ENCODE measurements around the gene PLXNA4.

The PLXNA4 gene

GRCh38 chr7:132244903-132245480 lies 331.3 kb downstream of the PLXNA4 start:
- TF ChIP-seq POLR2A (IDR thresholded peaks at IDR 0.05; ENCODE audit: low read length): no peak
- TF ChIP-seq GATA1 (IDR thresholded peaks at IDR 0.05; ENCODE audit: low read depth, low read length): no peak
- no peak for DNase-seq

- TF ChIP-seq POLR2A (IDR thresholded peaks at IDR 0.05; ENCODE audit: low read length) (no peak), GATA1 (IDR thresholded peaks at IDR 0.05; ENCODE audit: low read depth, low read length) (no peak)
- DNase-seq: no peak
Observed at GRCh38 chr7:132243463-132243862, 332.8 kb downstream of the PLXNA4 start.

GRCh38 chr7:132243051-132243450 lies 333.2 kb downstream of the PLXNA4 start:
- DNase-seq: no peak
- TF ChIP-seq POLR2A (IDR thresholded peaks at IDR 0.05; ENCODE audit: low read length): no peak
- no peak for TF ChIP-seq GATA1 (IDR thresholded peaks at IDR 0.05; ENCODE audit: low read depth, low read length)

- DNase-seq: no peak
- TF ChIP-seq GATA1 (IDR thresholded peaks at IDR 0.05; ENCODE audit: low read depth, low read length) (no peak), POLR2A (IDR thresholded peaks at IDR 0.05; ENCODE audit: low read length) (no peak)
Observed at GRCh38 chr7:132242192-132242812, 334.0 kb downstream of the PLXNA4 start.

DNA sequence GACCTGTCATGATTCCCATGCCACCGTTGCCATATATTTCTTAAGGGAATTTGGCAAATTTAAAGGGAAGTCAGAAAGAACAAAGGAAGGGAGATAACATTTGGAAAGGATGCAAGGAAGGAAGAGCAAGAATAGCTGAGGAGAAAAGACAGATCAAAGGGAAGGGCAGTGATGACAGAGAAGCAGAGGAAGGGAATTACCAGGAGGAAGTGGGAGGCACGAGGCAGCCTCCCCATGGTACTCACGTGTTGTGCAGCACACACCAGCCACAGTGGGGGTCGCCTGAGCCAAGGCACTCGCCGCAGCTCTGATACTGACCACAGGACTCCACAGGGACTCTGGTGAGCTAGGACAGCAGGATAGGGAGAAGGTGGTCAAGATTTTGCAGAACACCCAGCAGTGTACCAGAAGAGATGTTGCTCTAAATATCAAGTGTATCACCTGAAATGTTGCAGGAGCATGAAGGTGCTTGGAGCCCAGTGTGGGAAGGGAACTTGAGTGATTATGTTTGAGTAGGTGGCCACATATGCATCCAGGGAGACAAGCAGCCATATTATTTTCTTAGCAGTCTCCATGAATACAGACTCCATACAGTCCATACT lies 335.3 kb downstream of the PLXNA4 start:
- TF ChIP-seq POLR2A (IDR thresholded peaks at IDR 0.05; ENCODE audit: low read length) (no peak), GATA1 (IDR thresholded peaks at IDR 0.05; ENCODE audit: low read depth, low read length) (no peak)
- no peak for DNase-seq

DNA sequence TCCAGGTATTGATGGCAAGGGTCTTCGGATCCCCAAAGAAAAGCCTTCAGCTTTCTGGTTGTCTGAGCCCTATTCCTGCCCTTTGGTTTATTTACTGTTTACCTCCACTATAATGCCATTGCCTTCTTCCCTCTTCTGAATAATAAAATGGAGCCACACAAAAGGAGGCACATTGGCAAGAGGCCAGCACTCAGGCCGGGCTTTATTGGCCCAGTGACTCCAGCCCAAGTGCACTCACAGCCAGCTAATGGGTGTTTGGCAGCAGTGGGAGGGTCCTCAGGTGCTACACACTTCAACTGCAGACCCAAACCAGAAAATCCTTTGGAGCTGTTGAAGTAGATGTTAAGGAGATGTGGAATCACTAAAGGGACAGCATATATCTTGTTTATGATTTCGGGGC lies 336.0 kb downstream of the PLXNA4 start:
- DNase-seq: no peak
- no peak for TF ChIP-seq POLR2A (IDR thresholded peaks at IDR 0.05; ENCODE audit: low read length)
- TF ChIP-seq GATA1 (IDR thresholded peaks at IDR 0.05; ENCODE audit: low read depth, low read length): no peak

DNA sequence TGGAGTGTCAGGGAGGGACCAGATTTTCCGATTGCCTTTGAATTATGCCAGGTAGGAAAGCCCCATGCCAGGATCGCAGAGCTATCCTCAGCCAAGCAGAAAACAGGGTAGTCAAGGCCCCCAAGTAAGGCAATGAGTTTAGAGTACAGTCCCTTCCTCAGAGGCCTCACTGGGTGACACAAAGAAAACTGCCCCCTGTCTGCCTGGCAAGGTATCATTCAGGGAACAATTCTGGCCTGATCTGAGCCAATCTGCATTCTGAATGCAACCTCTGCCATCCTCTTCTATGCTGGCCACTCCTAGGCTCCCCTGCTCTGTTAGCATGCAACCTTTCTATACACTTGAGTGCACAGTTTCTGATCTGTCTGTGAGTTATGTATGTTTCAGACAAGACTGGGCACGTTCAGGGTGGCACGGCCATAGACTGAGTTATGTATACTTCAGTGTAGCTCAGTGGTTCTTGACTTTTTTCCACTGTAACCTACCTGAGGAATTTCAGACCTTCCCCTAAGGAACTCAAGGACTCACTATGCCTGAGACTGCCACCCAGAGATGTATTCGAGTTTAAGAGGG lies 336.8 kb downstream of the PLXNA4 start:
- no peak for DNase-seq
- TF ChIP-seq POLR2A (IDR thresholded peaks at IDR 0.05; ENCODE audit: low read length): no peak
- TF ChIP-seq GATA1 (IDR thresholded peaks at IDR 0.05; ENCODE audit: low read depth, low read length): no peak

GRCh38 chr7:132234711-132235110 lies 341.6 kb downstream of the PLXNA4 start:
- TF ChIP-seq POLR2A (IDR thresholded peaks at IDR 0.05; ENCODE audit: low read length) (no peak), GATA1 (IDR thresholded peaks at IDR 0.05; ENCODE audit: low read depth, low read length) (no peak)
- DNase-seq: no peak

DNA sequence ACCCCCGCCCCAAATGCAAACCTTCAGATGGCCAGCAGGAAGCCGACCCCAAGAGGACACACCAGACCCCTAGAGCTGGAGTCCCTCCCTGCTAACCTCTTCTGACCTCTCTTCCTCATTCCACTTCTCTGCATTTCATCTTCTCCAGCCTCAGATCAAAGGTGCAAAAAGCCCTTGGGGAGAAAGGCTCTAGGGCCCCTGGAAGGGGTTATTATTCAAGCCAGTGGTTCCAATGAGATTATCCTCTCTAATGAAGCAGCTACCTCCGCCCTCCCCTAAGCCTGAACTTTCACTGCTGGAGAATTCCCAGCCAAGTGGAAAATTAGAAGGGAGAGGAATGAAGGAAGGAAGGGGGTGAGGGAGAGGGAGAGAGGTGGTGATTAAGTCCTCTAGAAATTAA lies 343.9 kb downstream of the PLXNA4 start:
- TF ChIP-seq POLR2A (IDR thresholded peaks at IDR 0.05; ENCODE audit: low read length) (no peak), GATA1 (IDR thresholded peaks at IDR 0.05; ENCODE audit: low read depth, low read length) (no peak)
- DNase-seq: no peak

DNA sequence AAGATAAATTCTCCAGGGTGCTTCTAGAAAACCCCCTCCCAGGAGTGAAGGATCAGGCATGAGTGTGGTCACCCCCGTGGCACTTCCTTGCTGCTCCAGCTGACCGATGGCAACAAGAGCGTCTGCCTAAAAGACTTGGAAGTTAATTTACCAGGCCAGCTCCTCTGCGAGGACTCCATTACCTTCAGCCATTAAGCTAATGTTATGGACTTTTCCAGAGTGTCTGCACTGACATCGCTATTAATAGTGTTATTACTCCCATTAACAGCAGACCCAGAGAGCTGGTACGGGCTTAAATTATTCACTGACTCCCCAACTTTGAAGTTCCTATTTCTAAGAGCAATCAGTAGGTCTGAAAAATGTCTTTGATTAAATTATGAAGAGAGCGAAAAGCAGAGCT lies 345.8 kb downstream of the PLXNA4 start:
- TF ChIP-seq GATA1 (IDR thresholded peaks at IDR 0.05; ENCODE audit: low read depth, low read length) (no peak), POLR2A (IDR thresholded peaks at IDR 0.05; ENCODE audit: low read length) (no peak)
- DNase-seq: no peak

DNA sequence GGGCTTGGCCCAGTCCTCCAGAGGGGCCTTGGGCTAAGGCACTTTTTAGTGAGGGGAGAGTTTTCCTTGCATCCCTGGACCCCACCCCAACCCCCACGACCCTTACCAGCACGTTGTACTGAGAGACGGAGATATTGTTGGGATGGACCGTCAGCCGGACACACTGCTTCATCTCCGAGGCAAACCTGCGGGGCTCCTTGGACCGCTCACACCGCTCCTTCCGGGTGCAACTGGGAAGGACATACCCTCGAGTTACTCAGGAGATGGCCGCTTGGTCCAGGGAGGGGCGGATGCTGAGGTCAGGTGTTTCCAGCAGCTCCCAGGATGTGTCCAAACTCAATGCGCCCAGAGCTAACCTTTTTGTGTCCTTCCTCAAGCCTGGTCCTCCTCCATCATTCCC lies 348.0 kb downstream of the PLXNA4 start:
- TF ChIP-seq POLR2A (IDR thresholded peaks at IDR 0.05; ENCODE audit: low read length): no peak
- no peak for TF ChIP-seq GATA1 (IDR thresholded peaks at IDR 0.05; ENCODE audit: low read depth, low read length)

DNA sequence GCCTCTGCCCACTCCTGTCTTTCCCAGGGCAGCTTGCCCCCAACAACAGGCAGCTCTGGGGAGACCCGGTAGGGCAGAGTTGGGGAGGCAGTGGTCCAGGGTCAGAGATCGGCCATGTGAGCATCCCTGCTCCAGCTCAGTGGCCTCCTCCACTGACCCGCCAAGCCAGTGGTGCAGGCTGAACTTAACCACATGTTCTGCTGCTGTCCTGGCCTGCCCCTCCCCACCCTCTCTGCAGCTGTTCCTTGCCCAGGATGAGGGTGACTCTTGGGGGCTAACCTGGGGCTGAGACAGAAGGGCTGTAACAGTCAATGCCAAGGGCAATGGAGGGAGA lies 349.3 kb downstream of the PLXNA4 start:
- TF ChIP-seq GATA1 (IDR thresholded peaks at IDR 0.05; ENCODE audit: low read depth, low read length): no peak
- TF ChIP-seq POLR2A (IDR thresholded peaks at IDR 0.05; ENCODE audit: low read length): no peak
- no peak for DNase-seq

More for the DNA sequence above, 348.0 kb downstream of the PLXNA4 start:
- no peak for DNase-seq

DNA sequence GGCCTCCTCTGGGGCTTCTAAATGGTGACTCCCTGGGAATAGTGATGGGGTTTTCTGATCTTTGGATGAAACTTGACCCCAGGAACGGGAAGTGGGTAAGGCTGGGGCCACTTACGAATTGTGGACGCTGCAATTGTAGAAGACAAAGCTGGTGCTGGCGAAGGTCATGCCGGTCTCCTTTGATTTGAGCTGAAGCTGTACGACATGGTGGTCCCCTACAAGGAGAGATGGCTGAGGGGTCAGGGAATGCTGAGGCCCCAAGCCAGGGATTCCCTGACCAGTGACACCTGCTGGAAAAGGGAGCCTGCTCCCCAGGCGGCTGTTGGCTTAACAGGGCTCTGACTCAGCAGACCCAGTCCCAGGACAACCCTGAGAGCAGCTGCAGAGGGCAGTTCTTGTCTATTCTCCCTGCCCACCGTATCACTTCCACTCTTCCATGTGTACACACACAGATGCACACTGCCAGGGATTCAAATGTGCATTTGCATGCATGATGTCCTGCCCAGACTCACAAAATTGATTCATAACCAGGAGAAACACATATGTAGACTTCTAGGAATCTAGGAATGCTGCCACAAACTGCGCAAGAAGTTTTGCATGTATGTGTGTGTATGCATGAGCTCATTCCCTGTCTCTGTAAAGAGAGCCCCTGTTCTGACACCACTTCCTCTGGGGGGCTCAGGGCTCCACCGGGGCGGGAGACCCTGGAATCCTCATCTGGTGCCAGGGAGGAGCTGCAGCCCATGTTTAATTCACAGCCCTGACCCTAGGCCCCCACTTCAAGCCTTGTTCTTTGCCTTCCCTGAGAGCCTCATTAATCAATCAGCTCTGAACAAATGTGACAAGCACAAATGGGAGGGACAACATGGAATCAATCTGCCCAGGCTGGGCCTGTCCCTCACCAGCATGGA lies 350.0 kb downstream of the PLXNA4 start:
- no peak for DNase-seq
- TF ChIP-seq POLR2A (IDR thresholded peaks at IDR 0.05; ENCODE audit: low read length): no peak
- TF ChIP-seq GATA1 (IDR thresholded peaks at IDR 0.05; ENCODE audit: low read depth, low read length): no peak

Measured in erythroblast (primary cell).